ENCODE results near the gene GJD2. TPM values are rescaled to one million over a fixed set of nuclear protein-coding genes. Genes with fewer than 3 reads are reported as not detected.

GJD2 gene
- polyA plus RNA-seq, 2 donors, result 0.02 TPM; not detected in 1

DNA sequence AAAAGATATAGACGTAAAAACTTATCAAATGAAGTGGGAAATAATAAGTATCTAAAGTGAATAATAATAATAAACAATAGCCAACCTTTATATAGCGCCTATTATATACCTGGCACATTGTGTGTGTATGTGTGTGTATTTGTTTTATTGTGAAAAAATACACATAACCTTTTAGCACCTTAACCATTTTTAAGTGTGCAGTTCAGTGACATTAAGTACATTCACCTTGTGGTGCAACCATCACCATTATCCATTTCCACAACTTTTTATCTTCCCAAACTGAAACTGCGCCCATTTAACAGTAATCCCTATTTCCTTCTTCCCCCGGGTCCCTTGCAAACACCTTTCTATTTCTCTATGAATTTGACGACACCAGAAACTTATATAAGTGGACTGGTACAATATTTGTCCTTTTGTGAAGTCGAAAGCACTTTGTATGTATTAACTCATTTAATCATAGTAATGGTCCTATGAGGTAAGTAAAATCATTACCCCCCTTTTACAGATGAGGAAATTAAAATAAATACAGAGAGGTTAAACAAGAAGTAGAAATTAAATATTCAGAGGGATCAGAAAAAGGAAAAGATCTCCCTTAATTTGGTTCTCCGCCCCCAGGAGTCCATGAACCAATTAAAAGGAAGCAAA lies 33.5 kb downstream of the GJD2 start:
- Histone ChIP-seq H3K4me3 (ENCODE audit: low read depth in 1 of 2, low read length in 2 of 2) (no peak overlapping the region), H3K36me3 (ENCODE audit: control insufficient read depth in 2 of 2, insufficient read depth in 2 of 2, low read length in 1 of 2) (no peaks in the 10 kb centered on the region), H3K27ac (ENCODE audit: low read depth in 2 of 2, low read length in 1 of 2) (no peak overlapping the region), H3K4me1 (ENCODE audit: control insufficient read depth in 2 of 2, insufficient read depth in 2 of 2, low read length in 1 of 2) (no peaks in the 10 kb centered on the region), H3K27me3 (ENCODE audit: control insufficient read depth in 1 of 2, insufficient read depth in 2 of 2, low read length in 2 of 2) (no peaks in the 10 kb centered on the region), H3K9me3 (ENCODE audit: control insufficient read depth in 2 of 2, insufficient read depth in 1 of 2, low read depth in 1 of 2, low read length in 1 of 2) (no peaks in the 10 kb centered on the region)
- 75 to 76% methylated on average over 7 of the region's 7 CpGs for whole genome bisulfite sequencing, 2 donors

- no peaks in the 10 kb centered on the region for H3K27me3 ChIP-seq (ENCODE audit: control insufficient read depth in 1 of 2, insufficient read depth in 2 of 2, low read length in 2 of 2)
- H3K4me1 ChIP-seq (ENCODE audit: control insufficient read depth in 2 of 2, insufficient read depth in 2 of 2, low read length in 1 of 2), result no peaks in the 10 kb centered on the region
- no peaks in the 10 kb centered on the region for H3K36me3 ChIP-seq (ENCODE audit: control insufficient read depth in 2 of 2, insufficient read depth in 2 of 2, low read length in 1 of 2)
- no peak overlapping the region for H3K27ac ChIP-seq (ENCODE audit: low read depth in 2 of 2, low read length in 1 of 2)
- no peaks in the 10 kb centered on the region for H3K9me3 ChIP-seq (ENCODE audit: control insufficient read depth in 2 of 2, insufficient read depth in 1 of 2, low read depth in 1 of 2, low read length in 1 of 2)
- WGBS, 2 donors, result 77 to 93% methylated on average over 2 of the region's 2 CpGs
- H3K4me3 ChIP-seq (ENCODE audit: low read depth in 1 of 2, low read length in 2 of 2), result no peak overlapping the region
Measured at GRCh38 chr15:34719695-34720094, 35.1 kb downstream of the GJD2 start.

- no peak overlapping the region for H3K4me3 ChIP-seq (ENCODE audit: low read depth in 1 of 2, low read length in 2 of 2)
- 97 to 100% methylated on average over 1 of the region's 1 CpG for WGBS, 2 donors
- no peak overlapping the region for H3K27ac ChIP-seq (ENCODE audit: low read depth in 2 of 2, low read length in 1 of 2)
- H3K4me1 ChIP-seq (ENCODE audit: control insufficient read depth in 2 of 2, insufficient read depth in 2 of 2, low read length in 1 of 2), result no peaks in the 10 kb centered on the region
- H3K27me3 ChIP-seq (ENCODE audit: control insufficient read depth in 1 of 2, insufficient read depth in 2 of 2, low read length in 2 of 2), result no peaks in the 10 kb centered on the region
- H3K9me3 ChIP-seq (ENCODE audit: control insufficient read depth in 2 of 2, insufficient read depth in 1 of 2, low read depth in 1 of 2, low read length in 1 of 2), result no peaks in the 10 kb centered on the region
- H3K36me3 ChIP-seq (ENCODE audit: control insufficient read depth in 2 of 2, insufficient read depth in 2 of 2, low read length in 1 of 2), result no peaks in the 10 kb centered on the region
Measured at GRCh38 chr15:34718681-34719665, 35.8 kb downstream of the GJD2 start.

DNA sequence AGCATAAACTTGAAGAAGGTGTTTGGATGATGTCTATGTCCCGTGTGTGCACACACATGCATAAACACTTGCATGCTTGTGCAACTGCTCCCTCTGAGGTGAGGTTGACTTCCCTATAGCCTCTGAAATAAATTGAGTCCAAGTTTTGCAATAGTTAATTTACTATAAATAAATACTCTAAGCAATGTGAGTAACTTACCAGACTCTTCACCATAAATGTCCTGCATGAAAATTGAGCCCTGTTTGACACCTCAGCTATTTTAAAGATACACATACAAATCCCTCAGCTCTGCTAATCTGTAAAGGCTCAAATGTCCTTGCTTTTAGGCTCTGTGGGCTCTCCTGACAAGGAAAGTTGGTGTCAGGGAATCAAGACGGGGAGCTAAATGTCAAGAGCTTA lies 37.1 kb downstream of the GJD2 start:
- H3K36me3 ChIP-seq (ENCODE audit: control insufficient read depth in 2 of 2, insufficient read depth in 2 of 2, low read length in 1 of 2), result no peaks in the 10 kb centered on the region
- WGBS, 2 donors, result 55 to 61% methylated on average over 2 of the region's 2 CpGs
- no peaks in the 10 kb centered on the region for H3K27me3 ChIP-seq (ENCODE audit: control insufficient read depth in 1 of 2, insufficient read depth in 2 of 2, low read length in 2 of 2)
- no peaks in the 10 kb centered on the region for H3K9me3 ChIP-seq (ENCODE audit: control insufficient read depth in 2 of 2, insufficient read depth in 1 of 2, low read depth in 1 of 2, low read length in 1 of 2)
- H3K4me3 ChIP-seq (ENCODE audit: low read depth in 1 of 2, low read length in 2 of 2), result no peak overlapping the region
- no peaks in the 10 kb centered on the region for H3K4me1 ChIP-seq (ENCODE audit: control insufficient read depth in 2 of 2, insufficient read depth in 2 of 2, low read length in 1 of 2)
- H3K27ac ChIP-seq (ENCODE audit: low read depth in 2 of 2, low read length in 1 of 2), result no peak overlapping the region

DNA sequence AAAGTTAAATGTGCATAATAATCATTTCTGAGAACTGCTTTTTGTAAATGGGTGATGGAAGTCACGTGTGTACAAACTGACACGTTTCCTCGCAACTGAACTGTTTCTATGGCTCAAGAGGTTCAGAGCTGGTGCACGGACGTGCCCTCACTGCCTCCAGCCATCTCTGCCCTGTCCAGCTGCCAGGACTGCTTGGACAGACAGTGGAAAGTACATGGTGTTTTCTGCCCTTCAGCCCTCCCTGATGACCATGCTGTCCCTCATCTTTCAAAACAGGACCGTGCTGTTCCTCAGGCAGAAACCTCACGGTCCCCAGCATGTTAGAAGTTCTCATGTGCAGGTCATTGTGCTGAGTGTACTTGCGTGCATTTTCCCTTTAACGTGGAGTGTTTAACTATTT lies 38.7 kb downstream of the GJD2 start:
- Histone ChIP-seq H3K27ac (ENCODE audit: low read depth in 2 of 2, low read length in 1 of 2) (no peak overlapping the region), H3K4me3 (ENCODE audit: low read depth in 1 of 2, low read length in 2 of 2) (no peak overlapping the region), H3K36me3 (ENCODE audit: control insufficient read depth in 2 of 2, insufficient read depth in 2 of 2, low read length in 1 of 2) (no peaks in the 10 kb centered on the region), H3K27me3 (ENCODE audit: control insufficient read depth in 1 of 2, insufficient read depth in 2 of 2, low read length in 2 of 2) (no peaks in the 10 kb centered on the region), H3K4me1 (ENCODE audit: control insufficient read depth in 2 of 2, insufficient read depth in 2 of 2, low read length in 1 of 2) (no peaks in the 10 kb centered on the region), H3K9me3 (ENCODE audit: control insufficient read depth in 2 of 2, insufficient read depth in 1 of 2, low read depth in 1 of 2, low read length in 1 of 2) (no peaks in the 10 kb centered on the region)
- WGBS, 2 donors, result 65 to 79% methylated on average over 9 of the region's 9 CpGs

- WGBS, 2 donors, result 71 to 72% methylated on average over 5 of the region's 5 CpGs
- H3K4me1 ChIP-seq (ENCODE audit: control insufficient read depth in 2 of 2, insufficient read depth in 2 of 2, low read length in 1 of 2), result no peaks in the 10 kb centered on the region
- no peaks in the 10 kb centered on the region for H3K27me3 ChIP-seq (ENCODE audit: control insufficient read depth in 1 of 2, insufficient read depth in 2 of 2, low read length in 2 of 2)
- no peak overlapping the region for H3K27ac ChIP-seq (ENCODE audit: low read depth in 2 of 2, low read length in 1 of 2)
- no peaks in the 10 kb centered on the region for H3K36me3 ChIP-seq (ENCODE audit: control insufficient read depth in 2 of 2, insufficient read depth in 2 of 2, low read length in 1 of 2)
- H3K9me3 ChIP-seq (ENCODE audit: control insufficient read depth in 2 of 2, insufficient read depth in 1 of 2, low read depth in 1 of 2, low read length in 1 of 2), result no peaks in the 10 kb centered on the region
- H3K4me3 ChIP-seq (ENCODE audit: low read depth in 1 of 2, low read length in 2 of 2), result no peak overlapping the region
Measured at GRCh38 chr15:34714476-34715121, 40.2 kb downstream of the GJD2 start.

DNA sequence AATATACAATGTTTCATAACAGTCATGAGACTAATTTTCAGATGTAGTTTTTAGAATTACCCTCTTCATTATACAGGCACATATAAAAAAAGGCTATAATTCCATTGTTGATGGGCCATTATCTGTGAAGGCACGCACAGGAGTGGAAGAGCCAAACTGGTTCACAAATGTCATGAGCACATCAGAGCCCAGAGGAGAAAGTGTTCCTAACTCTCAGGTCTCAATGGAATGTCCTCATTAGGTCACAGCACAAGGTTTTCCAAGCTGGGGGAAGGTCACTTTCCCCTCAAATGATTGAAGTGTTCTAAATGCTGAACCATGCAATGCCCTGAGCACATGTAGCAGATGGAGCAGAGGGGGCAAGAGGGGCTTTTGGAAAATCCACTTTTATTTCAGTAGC lies 41.2 kb downstream of the GJD2 start:
- 77 to 83% methylated on average over 1 of the region's 1 CpG for WGBS, 2 donors
- no peaks in the 10 kb centered on the region for H3K36me3 ChIP-seq (ENCODE audit: control insufficient read depth in 2 of 2, insufficient read depth in 2 of 2, low read length in 1 of 2)
- no peaks in the 10 kb centered on the region for H3K9me3 ChIP-seq (ENCODE audit: control insufficient read depth in 2 of 2, insufficient read depth in 1 of 2, low read depth in 1 of 2, low read length in 1 of 2)
- no peaks in the 10 kb centered on the region for H3K4me1 ChIP-seq (ENCODE audit: control insufficient read depth in 2 of 2, insufficient read depth in 2 of 2, low read length in 1 of 2)
- no peak overlapping the region for H3K27ac ChIP-seq (ENCODE audit: low read depth in 2 of 2, low read length in 1 of 2)
- no peaks in the 10 kb centered on the region for H3K27me3 ChIP-seq (ENCODE audit: control insufficient read depth in 1 of 2, insufficient read depth in 2 of 2, low read length in 2 of 2)
- H3K4me3 ChIP-seq (ENCODE audit: low read depth in 1 of 2, low read length in 2 of 2), result no peak overlapping the region

DNA sequence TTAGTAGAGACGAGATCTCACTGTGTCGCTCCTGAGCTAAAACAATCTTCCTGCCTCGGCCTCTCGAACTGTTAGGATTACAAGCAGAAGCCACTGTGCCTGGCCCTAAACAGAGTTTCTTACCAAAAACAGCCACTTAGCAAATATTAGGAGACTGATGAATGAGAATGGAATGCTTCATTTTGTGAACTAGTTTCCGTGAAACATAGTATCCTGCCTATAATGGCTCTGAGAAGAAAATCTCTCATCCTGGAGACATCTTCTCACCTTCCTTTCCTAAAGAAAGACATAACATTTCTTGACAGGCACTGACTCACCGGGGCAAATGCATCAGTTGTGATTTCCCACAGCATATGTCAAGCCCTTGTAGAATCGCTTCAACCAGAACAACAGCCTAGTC lies 44.9 kb downstream of the GJD2 start:
- 65 to 71% methylated on average over 7 of the region's 7 CpGs for WGBS, 2 donors
- Histone ChIP-seq H3K27me3 (ENCODE audit: control insufficient read depth in 1 of 2, insufficient read depth in 2 of 2, low read length in 2 of 2) (no peaks in the 10 kb centered on the region), H3K4me3 (ENCODE audit: low read depth in 1 of 2, low read length in 2 of 2) (no peak overlapping the region), H3K36me3 (ENCODE audit: control insufficient read depth in 2 of 2, insufficient read depth in 2 of 2, low read length in 1 of 2) (no peaks in the 10 kb centered on the region), H3K4me1 (ENCODE audit: control insufficient read depth in 2 of 2, insufficient read depth in 2 of 2, low read length in 1 of 2) (no peaks in the 10 kb centered on the region), H3K9me3 (ENCODE audit: control insufficient read depth in 2 of 2, insufficient read depth in 1 of 2, low read depth in 1 of 2, low read length in 1 of 2) (no peaks in the 10 kb centered on the region), H3K27ac (ENCODE audit: low read depth in 2 of 2, low read length in 1 of 2) (no peak overlapping the region)

DNA sequence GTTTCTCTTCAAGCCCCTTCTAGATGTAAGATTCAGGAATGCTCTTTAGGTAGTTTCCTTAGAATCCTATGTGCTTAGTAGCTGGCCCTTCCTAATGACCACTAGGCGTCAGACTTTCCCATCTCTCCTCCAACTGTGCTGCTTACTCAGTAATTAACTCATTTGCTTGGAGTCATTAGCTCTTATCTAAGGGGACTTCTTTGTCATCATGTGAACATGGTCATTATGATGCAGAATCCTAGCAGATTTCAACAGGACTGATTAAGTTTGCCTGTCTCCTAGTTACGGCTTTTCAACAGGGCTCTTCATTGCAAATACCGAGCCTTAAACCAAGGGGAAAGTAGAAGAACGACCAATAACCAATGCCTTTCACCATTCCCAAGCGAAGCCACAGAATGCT lies 46.4 kb downstream of the GJD2 start:
- Histone ChIP-seq H3K27ac (ENCODE audit: low read depth in 2 of 2, low read length in 1 of 2) (no peak overlapping the region), H3K4me3 (ENCODE audit: low read depth in 1 of 2, low read length in 2 of 2) (no peak overlapping the region), H3K36me3 (ENCODE audit: control insufficient read depth in 2 of 2, insufficient read depth in 2 of 2, low read length in 1 of 2) (no peaks in the 10 kb centered on the region), H3K27me3 (ENCODE audit: control insufficient read depth in 1 of 2, insufficient read depth in 2 of 2, low read length in 2 of 2) (no peaks in the 10 kb centered on the region), H3K4me1 (ENCODE audit: control insufficient read depth in 2 of 2, insufficient read depth in 2 of 2, low read length in 1 of 2) (no peaks in the 10 kb centered on the region), H3K9me3 (ENCODE audit: control insufficient read depth in 2 of 2, insufficient read depth in 1 of 2, low read depth in 1 of 2, low read length in 1 of 2) (no peaks in the 10 kb centered on the region)
- WGBS, 2 donors, result 53 to 55% methylated on average over 5 of the region's 5 CpGs
